H1 (cell line): ENCODE measurements around the gene PIK3CA. TPM values are rescaled to one million over a fixed set of nuclear protein-coding genes. Genes with fewer than 3 reads are reported as not detected.

Experiments used
- polyA plus RNA-seq, 7 experiments: library from polyadenylated mRNA; depleted of rRNA in 3 of 7; stranded (reverse) in 5 of 7; unstranded in 2 of 7; fragments of >200 nt in 5 of 7; fragments of 200-250 nt in 2 of 7; gene quantifications; 1 replicate in 5 of 7; 2 replicates in 1 of 7; 4 replicates in 1 of 7; pipeline versions ENCODE4 v1.2.1 to v1.2.3, GENCODE V29; 2011 to 2013; ENCODE audit warnings: missing spikeins in 2 of 7, mixed read lengths in 2 of 7
- small RNA-seq: library from polyadenylated mRNA; stranded (forward); fragments of <200 nt; extraction: miRNeasy Mini kit (QIAGEN cat#:217004); gene quantifications from one replicate; pipeline ENCODE3, GENCODE V24; 2013; ENCODE audit not compliant: insufficient read depth
- total RNA-seq: library from RNA; stranded (reverse); fragmentation: NEBNext Ultra II Directional; extraction: Animal tissue kit (Norgen Biotek cat#: 25700); gene quantifications from 2 replicates; pipeline ENCODE4 v1.2.1, GENCODE V29; 2021

The PIK3CA gene
- total and polyA plus RNA-seq, 2 of the 8 experiments (the other 6 are each of a cell fraction or from before 2014, with no cell fraction given): 1.6 to 11.3 TPM

Small RNAs within 50 kb of the gene (small RNA-seq; reads per million reads assigned to genes)
- gene RF00402: not detected

Other genes with a start within 250 kb of the PIK3CA start
- gene ZMAT3, start 76.5 kb upstream of the PIK3CA start, total RNA-seq: 9.2 and 10.4 TPM in 2 replicates
- 4.1 and 5.0 TPM in 2 replicates for gene ZMAT3, start 76.5 kb upstream of the PIK3CA start, polyA plus RNA-seq (2011; rRNA removed)
- 1.9 and 2.0 TPM in 2 replicates for gene KCNMB3, start 102.8 kb downstream of the PIK3CA start, total RNA-seq
- 1.7 TPM in 2 replicates for gene KCNMB3, start 102.8 kb downstream of the PIK3CA start, polyA plus RNA-seq (2011; rRNA removed)
- 41.4 and 43.0 TPM in 2 replicates for gene ZNF639, start 174.7 kb downstream of the PIK3CA start, total RNA-seq
- gene ZNF639, start 174.7 kb downstream of the PIK3CA start, polyA plus RNA-seq (2011; rRNA removed): 8.1 and 9.1 TPM in 2 replicates
- 34.7 and 35.6 TPM in 2 replicates for gene MFN1, start 199.4 kb downstream of the PIK3CA start, total RNA-seq
- gene MFN1, start 199.4 kb downstream of the PIK3CA start, polyA plus RNA-seq (2011; rRNA removed): 5.7 and 9.1 TPM in 2 replicates